DOHH2 (cell line): ENCODE results near the gene RASA3.
"Not testable (repeated sequence)": the region's sequence is repeated elsewhere in the genome, so short reads cannot be mapped to it uniquely, and the experiment has no call there.

Experiments
- EZH2phosphoT487 ChIP-seq: fragments of 200-600 bp; sonication (generic); IDR thresholded peaks from 2 replicates; pipeline ENCODE4 v1.6.1; 2017; ENCODE audit warnings: borderline replicate concordance, mild to moderate bottlenecking, antibody characterized with exemption, low read length, moderate library complexity, mixed read lengths
- TF ChIP-seq, protein P1 (sequence below): fragments of 200-600 bp; sonication (generic); IDR thresholded peaks from one replicate; pipeline ENCODE4 v1.5.1; 2014; ENCODE audit warnings: antibody characterized with exemption, mild to moderate bottlenecking, low read depth, low read length; ENCODE audit not compliant: poor library complexity, severe bottlenecking

DNA sequence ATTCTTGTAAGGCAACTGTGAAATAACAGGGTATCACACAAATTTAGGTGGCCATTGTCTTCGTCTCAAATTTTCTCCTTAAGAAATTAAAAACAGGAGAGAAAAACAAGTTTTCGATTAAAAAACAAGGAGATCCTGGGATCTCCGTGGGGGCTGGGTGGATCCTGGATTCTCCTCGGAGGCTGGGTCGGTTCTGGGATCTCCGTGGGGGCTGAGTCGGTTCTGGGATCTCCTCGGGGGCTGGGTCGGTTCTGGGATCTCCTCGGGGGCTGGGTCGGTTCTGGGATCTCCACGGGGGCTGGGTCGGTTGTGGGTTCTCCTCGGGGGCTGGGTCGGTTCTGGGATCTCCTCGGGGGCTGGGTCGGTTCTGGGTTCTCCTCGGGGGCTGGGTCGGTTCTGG lies 16.5 kb upstream of the RASA3 start:
- TF ChIP-seq, protein P1, sequence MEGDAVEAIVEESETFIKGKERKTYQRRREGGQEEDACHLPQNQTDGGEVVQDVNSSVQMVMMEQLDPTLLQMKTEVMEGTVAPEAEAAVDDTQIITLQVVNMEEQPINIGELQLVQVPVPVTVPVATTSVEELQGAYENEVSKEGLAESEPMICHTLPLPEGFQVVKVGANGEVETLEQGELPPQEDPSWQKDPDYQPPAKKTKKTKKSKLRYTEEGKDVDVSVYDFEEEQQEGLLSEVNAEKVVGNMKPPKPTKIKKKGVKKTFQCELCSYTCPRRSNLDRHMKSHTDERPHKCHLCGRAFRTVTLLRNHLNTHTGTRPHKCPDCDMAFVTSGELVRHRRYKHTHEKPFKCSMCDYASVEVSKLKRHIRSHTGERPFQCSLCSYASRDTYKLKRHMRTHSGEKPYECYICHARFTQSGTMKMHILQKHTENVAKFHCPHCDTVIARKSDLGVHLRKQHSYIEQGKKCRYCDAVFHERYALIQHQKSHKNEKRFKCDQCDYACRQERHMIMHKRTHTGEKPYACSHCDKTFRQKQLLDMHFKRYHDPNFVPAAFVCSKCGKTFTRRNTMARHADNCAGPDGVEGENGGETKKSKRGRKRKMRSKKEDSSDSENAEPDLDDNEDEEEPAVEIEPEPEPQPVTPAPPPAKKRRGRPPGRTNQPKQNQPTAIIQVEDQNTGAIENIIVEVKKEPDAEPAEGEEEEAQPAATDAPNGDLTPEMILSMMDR: not testable (repeated sequence)
- TF ChIP-seq EZH2phosphoT487: not testable (repeated sequence)
